ENCODE results near the gene RAVER2. TPM values are rescaled to one million over a fixed set of nuclear protein-coding genes. Genes with fewer than 3 reads are reported as not detected.

RAVER2 gene
- total and polyA plus RNA-seq, 2 of the 13 experiments (the other 11 are each of a cell fraction or from before 2014, with no cell fraction given): 11.4 to 15.4 TPM

- H3K79me2 ChIP-seq (ENCODE audit: insufficient read depth, low read length): no peaks in the 10 kb centered on the region
- H3K4me3 ChIP-seq (replicated peaks in 1 of 3; ENCODE audit: insufficient read depth in 1 of 3, low read depth in 2 of 3, low read length in 3 of 3): no peak overlapping the region
- intact Hi-C loops (cut with micrococcal nuclease; ENCODE audit: unreplicated experiment): no loop called here
- ChIA-PET POLR2A (no interaction called here), CTCF (ENCODE audit: low intra/inter-chr PET ratio, low total read pairs) (no interaction called here)
- H3K9ac ChIP-seq (ENCODE audit: insufficient read depth, low read depth, low read length): no peak overlapping the region
- BruUV-seq (replicated peaks): no TSS peak
- no peak for DNase-seq (ENCODE audit: low spot score)
- WGBS (ENCODE audit: low lambda C conversion rate): 96% methylated on average over 4 of the region's 4 CpGs
- H3K36me3 ChIP-seq (replicated peaks in 1 of 2; ENCODE audit: control insufficient read depth in 1 of 2, insufficient read depth in 2 of 2, low read length in 2 of 2): peaks cover 22 to 49% of the 10 kb centered on the region in 2 experiments
- no peaks in the 10 kb centered on the region for H4K20me1 ChIP-seq (ENCODE audit: insufficient read depth, low read length)
- in situ Hi-C loops (cut with HindIII; ENCODE audit: extremely low pct_ligation_motif_present, low pct_unique_long_range_greater_than_20kb): no loop called here
- no peak for ATAC-seq
- no peak for TF ChIP-seq BATF2 (CRISPR knock-in tag; IDR thresholded peaks at IDR 0.05)
- no peak for TF ChIP-seq MIXL1 (CRISPR knock-in tag; IDR thresholded peaks at IDR 0.05)
- no peak for TF ChIP-seq HMG20A (CRISPR knock-in tag; IDR thresholded peaks at IDR 0.05; ENCODE audit: borderline replicate concordance)
- TF ChIP-seq EED (CRISPR knock-in tag; IDR thresholded peaks at IDR 0.05): no peak
- TF ChIP-seq DPF2 (CRISPR knock-in tag; IDR thresholded peaks at IDR 0.05; ENCODE audit: borderline replicate concordance, low read depth): no peak
- no peak for TF ChIP-seq HNF1B (CRISPR knock-in tag; IDR thresholded peaks at IDR 0.05)
- TF ChIP-seq, protein P1, sequence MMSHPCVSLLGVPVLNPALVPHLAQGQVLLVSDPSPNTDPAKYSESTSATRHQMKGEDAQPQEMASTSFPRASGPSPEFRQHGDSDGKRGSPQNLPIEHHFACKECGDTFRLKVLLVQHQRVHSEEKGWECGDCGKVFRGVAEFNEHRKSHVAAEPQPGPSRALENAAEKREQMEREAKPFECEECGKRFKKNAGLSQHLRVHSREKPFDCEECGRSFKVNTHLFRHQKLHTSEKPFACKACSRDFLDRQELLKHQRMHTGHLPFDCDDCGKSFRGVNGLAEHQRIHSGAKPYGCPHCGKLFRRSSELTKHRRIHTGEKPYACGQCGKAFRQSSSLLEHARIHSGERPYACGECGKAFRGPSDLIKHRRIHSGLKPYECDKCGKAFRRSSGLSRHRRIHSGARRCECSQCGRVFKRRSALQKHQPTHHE (CRISPR knock-in tag; IDR thresholded peaks at IDR 0.05; ENCODE audit: borderline replicate concordance): no peak
- no peak for TF ChIP-seq ZNF234 (CRISPR knock-in tag; conservative IDR thresholded peaks at IDR 0.05)
- no peak for TF ChIP-seq ZNF432 (CRISPR knock-in tag; IDR thresholded peaks at IDR 0.05; ENCODE audit: borderline replicate concordance)
- no peak for TF ChIP-seq ZNF749 (CRISPR knock-in tag; IDR thresholded peaks at IDR 0.05; ENCODE audit: borderline replicate concordance)
- no peak for TF ChIP-seq SMYD3 (CRISPR knock-in tag; IDR thresholded peaks at IDR 0.05)
- TF ChIP-seq, protein P2, sequence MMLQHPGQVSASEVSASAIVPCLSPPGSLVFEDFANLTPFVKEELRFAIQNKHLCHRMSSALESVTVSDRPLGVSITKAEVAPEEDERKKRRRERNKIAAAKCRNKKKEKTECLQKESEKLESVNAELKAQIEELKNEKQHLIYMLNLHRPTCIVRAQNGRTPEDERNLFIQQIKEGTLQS (CRISPR knock-in tag; IDR thresholded peaks at IDR 0.05): no peak
- TF ChIP-seq CCDC6 (CRISPR knock-in tag; IDR thresholded peaks at IDR 0.05): no peak
- no peak for TF ChIP-seq NR2C2 (CRISPR knock-in tag; IDR thresholded peaks at IDR 0.05; ENCODE audit: borderline replicate concordance)
- TF ChIP-seq RFX5 (IDR thresholded peaks at IDR 0.05; ENCODE audit: low read depth, low read length): no peak
- TF ChIP-seq FOXO4 (CRISPR knock-in tag; conservative IDR thresholded peaks at IDR 0.05): no peak
- TF ChIP-seq ZNF205 (CRISPR knock-in tag; IDR thresholded peaks at IDR 0.05): no peak
- no peak for TF ChIP-seq HOXA9 (CRISPR knock-in tag; IDR thresholded peaks at IDR 0.05; ENCODE audit: borderline replicate concordance)
- TF ChIP-seq THYN1 (CRISPR knock-in tag; IDR thresholded peaks at IDR 0.05; ENCODE audit: borderline replicate concordance, low read depth): no peak
- no peak for FAIRE-seq
- H3K4me2 ChIP-seq (ENCODE audit: low read depth, low read length): no peak overlapping the region
- H3K4me1 ChIP-seq (ENCODE audit: insufficient read depth, low read length): 0 out of 2 replicates have a peak, but pooled peaks cover 5% of the 10 kb centered on the region
- no peak overlapping the region for H2AFZ ChIP-seq (ENCODE audit: low read length)
- no peaks in the 10 kb centered on the region for H3K27me3 ChIP-seq (ENCODE audit: control insufficient read depth in 1 of 2, insufficient read depth in 2 of 2, low read length in 2 of 2)
- H3K27ac ChIP-seq (ENCODE audit: extremely low read length, insufficient read depth, low read length): no peak overlapping the region
- H3K9me3 ChIP-seq (ENCODE audit: low read length): no peaks in the 10 kb centered on the region
These were observed 135.6 kb downstream of the RAVER2 start for GRCh38 chr1:64880449-64880848.
